Measurements from ENCODE around the gene KIAA0586.
A peak's percentile ranks its signal among the peaks of the same experiment; 100 is the strongest.
"Not testable (repeated sequence)": the region's sequence is repeated elsewhere in the genome, so short reads cannot be mapped to it uniquely, and the experiment has no call there.

The KIAA0586 gene

DNA sequence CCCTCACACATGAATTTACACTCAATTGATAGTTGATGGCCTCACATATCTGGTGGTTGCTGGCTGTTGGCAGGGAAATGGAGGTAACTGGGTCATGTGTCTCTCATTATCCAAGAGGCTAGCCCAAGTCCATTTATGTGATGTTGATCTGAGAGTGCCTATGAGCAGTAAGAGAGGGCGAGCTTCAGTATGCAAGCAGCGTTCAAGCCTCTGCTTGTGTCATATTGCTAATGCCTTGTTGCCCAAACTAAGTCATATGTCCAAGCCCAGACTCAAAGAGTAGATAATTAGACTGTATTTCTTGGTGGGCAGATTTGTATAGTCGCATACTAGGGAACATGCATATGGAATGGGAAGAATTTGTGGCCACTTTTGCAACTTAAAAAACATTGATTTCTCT, 126.4 kb downstream of the KIAA0586 start:
- DNase-seq: no peak

DNA sequence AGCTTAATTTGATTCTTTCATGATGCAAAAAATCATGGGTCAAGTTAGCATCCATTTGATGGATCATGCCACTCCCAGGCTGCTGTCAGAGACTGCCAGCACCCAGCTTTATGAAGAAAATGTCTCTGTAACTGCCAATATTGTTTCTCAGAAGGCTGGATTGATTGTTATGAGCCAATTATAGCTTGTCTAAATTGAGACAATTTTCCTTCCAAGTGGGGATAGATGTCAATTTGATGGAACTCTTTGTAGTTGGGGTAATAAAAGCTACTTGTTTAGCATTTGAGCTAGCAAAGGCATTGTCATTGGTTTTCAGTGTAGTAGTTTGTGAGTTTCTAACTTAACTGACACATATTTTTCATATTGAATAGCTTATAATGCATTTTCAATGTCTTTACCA, 128.1 kb downstream of the KIAA0586 start:
- DNase-seq: no peak

DNA sequence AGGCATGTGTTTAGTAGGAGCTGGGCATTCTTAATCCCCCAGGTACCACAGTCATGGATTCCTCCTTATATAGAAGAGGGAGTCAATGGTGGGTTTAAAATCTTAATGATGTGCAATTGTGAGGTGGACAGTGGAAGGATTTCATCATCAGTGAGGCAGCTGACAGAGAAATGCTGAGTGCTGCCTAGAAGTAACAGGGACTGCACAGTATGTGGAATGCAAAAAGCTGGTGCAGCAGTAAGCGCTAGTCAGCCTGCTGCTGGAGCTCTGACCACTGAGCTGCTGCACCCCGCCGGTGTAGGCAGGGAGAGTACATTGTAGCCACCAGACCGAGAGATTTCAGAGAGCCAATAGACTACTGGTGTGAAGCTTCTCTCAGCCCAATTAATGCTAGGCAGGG, 129.7 kb downstream of the KIAA0586 start:
- DNase-seq: no peak

DNA sequence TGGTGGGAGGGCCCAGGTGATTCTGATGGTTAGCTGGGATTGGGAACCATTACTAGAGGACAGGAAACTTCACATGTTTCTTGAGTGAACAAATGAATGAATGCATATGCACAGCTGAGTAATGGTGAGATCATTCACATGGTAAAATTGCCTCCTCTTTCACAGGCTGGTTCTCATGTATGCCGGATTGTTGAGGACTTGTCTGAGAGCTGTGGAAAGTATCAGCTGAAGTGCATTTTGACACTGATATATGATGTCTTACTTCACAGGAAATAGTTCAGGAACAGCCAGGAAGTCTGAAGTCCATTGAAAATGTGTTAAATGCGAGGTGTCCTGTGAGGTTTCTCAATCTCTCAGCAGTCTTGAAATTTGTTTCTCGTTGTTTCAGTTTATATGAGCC, 132.7 kb downstream of the KIAA0586 start:
- no peak for DNase-seq

GRCh38 chr14:58562141-58562540, 134.6 kb downstream of the KIAA0586 start:
- peak; percentile 63 for DNase-seq

DNA sequence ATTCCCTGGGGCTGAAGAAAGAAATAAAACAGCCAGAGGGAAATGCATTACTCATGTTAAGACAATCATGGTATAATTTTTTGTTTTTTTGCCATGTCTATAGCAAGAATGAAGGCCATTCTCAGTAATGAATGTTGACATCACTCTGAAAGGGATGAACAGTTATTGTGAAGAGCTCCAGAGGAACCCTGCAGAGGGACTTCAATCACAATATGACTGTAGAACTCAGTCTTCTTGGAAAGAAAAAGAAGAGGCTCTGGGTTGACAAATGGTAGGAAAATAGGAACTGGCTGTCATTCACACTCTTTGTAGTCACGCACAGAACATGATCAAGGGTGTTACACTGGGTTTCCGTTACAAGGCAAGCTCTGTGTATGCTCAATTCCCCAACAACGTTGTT, 136.5 kb downstream of the KIAA0586 start:
- DNase-seq: no peak

DNA sequence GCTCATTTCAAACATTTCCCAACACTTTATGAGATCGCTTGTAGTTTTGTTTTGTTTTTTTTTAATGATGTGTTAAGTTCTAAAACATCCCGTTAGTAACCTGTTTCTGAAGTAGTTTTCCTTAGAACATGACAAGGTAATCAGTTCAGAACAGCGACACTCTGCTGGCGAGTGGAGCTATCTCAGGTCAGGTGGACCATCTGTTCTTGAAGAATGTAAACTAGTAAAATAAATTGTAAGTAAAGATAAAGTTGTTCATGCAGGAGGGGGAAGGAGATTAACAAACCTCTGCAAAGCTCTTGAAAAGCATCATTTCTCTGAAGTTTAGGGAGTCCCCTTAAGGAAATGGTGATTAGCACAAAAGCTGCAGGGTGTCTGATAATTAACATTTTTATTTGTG, 138.3 kb downstream of the KIAA0586 start:
- DNase-seq: no peak

DNA sequence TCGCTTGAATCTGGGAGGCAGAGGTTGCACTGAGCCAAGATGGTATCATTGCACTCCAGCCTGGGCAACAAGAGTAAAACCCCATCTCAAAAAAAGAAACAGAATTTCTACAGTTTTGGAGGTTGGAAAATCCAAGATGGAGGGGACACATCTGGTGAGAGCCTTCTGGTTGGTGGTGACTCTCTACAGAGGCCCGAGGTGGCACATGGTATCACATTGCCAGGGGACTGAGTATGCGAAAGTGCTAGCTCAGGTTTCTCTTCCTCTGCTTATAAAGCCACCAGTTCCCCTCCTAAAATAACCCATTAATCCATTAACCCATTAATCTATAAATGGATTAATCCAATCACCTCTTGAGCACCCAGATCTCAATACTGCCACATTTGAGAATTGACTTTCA, 139.5 kb downstream of the KIAA0586 start:
- no peak for DNase-seq

DNA sequence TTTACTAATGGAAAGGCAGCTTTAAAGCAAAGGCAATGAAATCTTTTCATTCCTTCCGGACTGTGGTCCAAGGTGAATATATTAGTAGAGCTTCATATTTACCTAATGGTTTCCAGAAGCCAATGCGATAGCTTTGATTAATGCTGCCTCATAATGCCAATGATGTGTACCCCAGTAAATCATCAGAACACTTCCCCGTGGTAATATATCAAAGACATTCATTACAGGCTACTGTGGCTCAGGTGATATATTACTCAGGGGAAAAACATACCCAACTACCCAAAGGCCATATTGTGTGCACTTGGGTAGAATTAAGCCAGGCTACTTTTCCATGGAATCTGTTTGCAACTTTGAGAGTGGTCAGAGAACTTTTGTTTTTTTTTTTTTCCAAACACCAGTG, 140.8 kb downstream of the KIAA0586 start:
- no peak for DNase-seq

DNA sequence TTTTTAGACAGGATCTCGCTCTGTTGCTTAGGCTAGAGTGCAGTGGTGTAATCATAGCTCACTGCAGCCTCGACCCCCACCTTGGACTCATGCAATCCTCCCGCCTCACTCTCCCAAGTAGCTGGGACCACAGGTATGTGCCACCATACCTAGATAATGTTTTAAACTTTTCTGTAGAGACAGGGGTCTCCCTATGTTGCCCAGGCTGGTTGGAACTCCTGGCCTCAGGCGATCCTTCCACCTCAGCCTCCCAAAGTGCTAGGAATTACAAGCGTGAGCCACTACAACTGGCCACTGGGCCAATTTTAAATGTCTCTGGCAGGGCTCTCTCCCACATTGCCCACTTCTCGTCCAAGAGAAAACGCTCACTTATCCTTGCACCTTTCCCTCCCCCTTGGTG, 143.7 kb downstream of the KIAA0586 start:
- DNase-seq: no peak

DNA sequence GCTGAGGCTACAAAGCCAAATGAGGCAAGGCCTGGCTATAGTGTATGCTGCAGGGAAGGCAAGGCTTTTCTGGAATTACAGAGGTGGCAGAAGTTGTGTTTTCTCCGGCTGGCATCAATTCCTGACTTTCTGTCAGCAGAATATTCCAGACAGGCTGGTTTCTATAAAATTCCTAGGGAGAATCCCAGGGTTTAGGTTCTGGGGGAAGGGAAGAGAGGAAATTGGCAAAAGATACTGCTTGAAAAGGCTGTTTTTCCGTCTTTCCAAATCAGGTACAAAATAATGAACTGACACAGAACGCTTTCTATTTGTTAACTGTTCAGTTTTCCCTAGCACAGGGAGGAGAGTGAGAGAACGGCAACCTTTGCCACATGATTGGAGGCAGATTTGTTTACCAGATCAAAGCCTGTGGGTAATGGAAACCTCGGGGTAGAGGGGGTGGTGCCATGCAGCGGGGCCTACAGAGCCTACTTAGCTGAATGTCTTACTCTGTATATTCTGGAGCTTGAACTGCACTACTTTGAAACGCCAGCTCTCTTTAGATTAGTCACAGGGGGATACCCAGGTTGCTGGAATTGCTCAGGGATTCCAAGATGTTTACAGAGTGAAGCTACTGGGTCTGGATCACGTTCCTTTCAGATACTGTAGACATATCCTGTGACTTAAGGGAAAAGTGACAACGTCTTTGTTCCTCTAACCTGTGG, 144.4 kb downstream of the KIAA0586 start:
- no peak for DNase-seq

- no peak for DNase-seq
Observed at GRCh38 chr14:58572473-58572853, 144.9 kb downstream of the KIAA0586 start.

- no peak for DNase-seq
Observed at GRCh38 chr14:58572863-58573262, 145.3 kb downstream of the KIAA0586 start.

GRCh38 chr14:58574623-58575022, 147.1 kb downstream of the KIAA0586 start:
- DNase-seq: no peak

DNA sequence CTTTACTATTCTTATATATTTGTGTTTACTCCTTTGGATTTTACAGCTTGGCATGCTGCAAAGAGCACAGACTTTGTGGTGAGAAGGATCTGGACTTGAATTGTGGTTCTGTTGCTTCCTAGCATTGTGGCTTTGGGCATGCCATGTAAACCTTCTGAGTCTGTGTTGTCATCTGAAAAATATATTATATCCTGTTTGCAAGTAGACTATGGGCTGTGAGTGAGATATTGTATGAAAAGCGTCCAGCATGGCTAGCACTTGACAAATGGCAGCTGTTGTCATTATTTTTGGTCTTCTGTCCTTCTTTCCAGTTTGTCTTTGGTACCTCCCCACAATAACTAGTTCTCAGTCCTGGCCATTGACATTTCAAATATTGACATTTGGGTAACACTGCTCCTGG, 148.4 kb downstream of the KIAA0586 start:
- DNase-seq: no peak

DNA sequence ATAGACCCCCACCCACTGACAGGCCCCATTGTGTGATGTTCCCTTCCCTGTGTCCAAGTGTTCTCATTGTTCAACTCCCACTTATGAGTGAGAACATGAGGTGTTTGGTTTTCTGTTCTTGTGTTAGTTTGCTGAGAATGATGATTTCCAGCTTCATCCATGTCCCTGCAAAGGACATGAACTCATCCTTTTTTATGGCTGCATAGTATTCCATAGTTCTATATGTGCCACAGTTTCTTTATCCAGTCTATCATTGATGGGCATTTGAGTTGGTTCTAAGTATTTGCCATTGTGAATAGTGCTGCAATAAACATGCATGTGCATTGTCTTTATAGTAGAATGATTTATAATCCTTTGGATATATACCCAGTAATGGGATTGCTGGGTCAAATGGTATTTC, 152.5 kb downstream of the KIAA0586 start:
- not testable (repeated sequence) for DNase-seq

- not testable (repeated sequence) for DNase-seq
Observed at GRCh38 chr14:58581389-58581788, 153.9 kb downstream of the KIAA0586 start.

DNA sequence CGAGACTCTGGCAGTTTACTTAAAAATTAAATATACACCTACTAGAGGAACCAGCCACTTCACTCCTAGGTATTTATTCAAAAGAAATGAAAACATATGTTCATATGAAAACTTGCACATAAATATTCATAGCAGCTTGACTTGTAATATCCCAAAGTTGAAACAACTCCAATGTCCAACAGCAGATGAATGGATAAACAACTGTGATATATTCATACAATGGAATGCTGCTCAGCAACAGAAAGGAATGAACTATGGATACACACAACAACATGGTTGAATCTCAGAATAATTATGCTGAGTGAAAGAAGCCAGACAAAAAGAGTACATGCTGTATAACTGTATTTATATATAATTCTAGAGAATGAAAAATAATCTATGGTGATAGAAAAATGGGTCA, 156.9 kb downstream of the KIAA0586 start:
- DNase-seq: no peak

GRCh38 chr14:58587271-58587670, 159.8 kb downstream of the KIAA0586 start:
- no peak for DNase-seq

- not testable (repeated sequence) for DNase-seq
Observed at GRCh38 chr14:58588321-58588720, 160.8 kb downstream of the KIAA0586 start.

DNA sequence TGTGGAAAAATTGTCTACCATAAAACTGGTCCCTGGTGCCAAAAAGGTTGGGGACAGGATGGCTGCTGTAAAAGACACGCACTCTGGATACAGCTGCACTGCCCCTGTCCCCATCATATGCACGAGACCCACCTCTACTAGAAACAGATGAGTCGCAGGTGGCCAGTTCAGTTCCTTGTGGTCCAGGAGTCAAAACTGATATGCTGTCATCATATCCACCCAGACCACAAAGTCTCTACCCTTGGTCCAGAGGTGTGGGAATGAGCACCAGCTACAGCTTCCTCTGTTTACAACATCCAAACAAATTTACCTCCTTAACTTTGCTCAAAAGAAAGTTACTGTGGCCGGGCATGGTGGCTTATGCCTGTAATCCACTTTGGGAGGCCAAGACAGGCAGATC, 166.5 kb downstream of the KIAA0586 start:
- no peak for DNase-seq

- DNase-seq: no peak
Observed at GRCh38 chr14:58597041-58597440, 169.5 kb downstream of the KIAA0586 start.

- no peak for DNase-seq
Observed at GRCh38 chr14:58598028-58598803, 170.7 kb downstream of the KIAA0586 start.

DNA sequence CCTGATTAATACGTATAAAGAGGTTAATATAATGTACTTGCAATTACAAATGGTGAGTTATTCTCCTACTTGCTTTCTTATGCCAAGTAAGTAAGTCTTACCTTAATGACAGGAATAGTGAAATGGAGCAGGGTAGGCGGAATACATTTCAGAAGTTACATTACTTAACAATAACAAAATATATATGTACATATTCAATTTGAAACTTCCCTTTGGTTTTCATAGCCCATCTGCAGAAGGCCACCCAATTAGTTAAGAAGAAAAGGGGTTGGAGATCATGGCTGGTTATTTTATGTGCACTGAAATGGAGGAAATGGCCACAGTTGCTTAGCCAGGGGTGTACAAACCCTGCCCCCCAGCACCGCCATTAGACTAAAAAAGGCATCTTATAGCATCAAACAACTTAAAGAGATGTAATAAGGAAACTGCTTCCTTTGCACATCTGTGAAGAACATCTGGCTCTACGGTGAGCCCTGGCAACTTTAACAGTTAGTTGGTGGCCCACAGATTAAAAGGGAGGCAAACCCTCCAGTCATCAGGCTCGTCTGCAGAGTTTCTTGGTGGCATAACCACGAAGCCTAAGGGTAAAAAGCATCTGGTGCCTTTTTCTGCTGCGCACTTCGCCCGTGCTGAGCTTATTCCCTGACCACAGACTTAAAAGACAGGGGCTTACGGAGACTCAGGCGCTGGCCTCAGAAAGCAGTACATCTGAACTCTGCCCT, 171.4 kb downstream of the KIAA0586 start:
- no peak for DNase-seq

All from DMS79 treated with DMSO at 0.1 percent for 48 hours (cell line).